GM12892 (cell line): ENCODE results near the gene NAA60.
"Not testable (repeated sequence)": the region's sequence is repeated elsewhere in the genome, so short reads cannot be mapped to it uniquely, and the experiment has no call there.

Experiments
- POLR2A ChIP-seq: IDR thresholded peaks from 2 replicates; pipeline ENCODE4 v1.6.1; 2011; ENCODE audit warnings: low read depth, low read length, control low read depth
- TAF1 ChIP-seq: IDR thresholded peaks from 2 replicates; pipeline ENCODE4 v1.6.1; 2011; ENCODE audit warnings: low read depth, mild to moderate bottlenecking, control low read depth, low read length, borderline replicate concordance

GRCh38 chr16:3501412-3501761, 57.9 kb downstream of the NAA60 start:
- not testable (repeated sequence) for TF ChIP-seq POLR2A, TAF1
